Measurements from ENCODE around the gene DHX35. TPM values are rescaled to one million over a fixed set of nuclear protein-coding genes. Genes with fewer than 3 reads are reported as not detected.

DHX35 gene
- total and polyA plus RNA-seq, 2 of the 4 experiments (the other 2 are of a cell fraction): 9.1 to 13.5 TPM

GRCh38 chr20:38947931-38948362 is 14.2 kb upstream of the DHX35 start:
- no peak overlapping the region for H3K14ac ChIP-seq (replicated peaks; ENCODE audit: low read depth, low read length)
- H4K91ac ChIP-seq (ENCODE audit: insufficient read depth, low read depth, low read length): no peak overlapping the region
- no peaks in the 10 kb centered on the region for H3K4me1 ChIP-seq (ENCODE audit: control insufficient read depth, insufficient read depth, low read length)
- no peak for ATAC-seq (ENCODE audit: low read depth)
- dilution Hi-C loops (cut with HindIII; ENCODE audit: low sequenced_read_pairs, unreplicated experiment): no loop called here
- in situ Hi-C loops (cut with MboI; ENCODE audit: low sequenced_read_pairs): no loop called here
- no peak for TF ChIP-seq MXI1 (IDR thresholded peaks at IDR 0.05; ENCODE audit: borderline replicate concordance, low read depth, low read length)
- no peak for TF ChIP-seq MAZ (IDR thresholded peaks at IDR 0.05; ENCODE audit: borderline replicate concordance, low read depth, low read length)
- TF ChIP-seq RCOR1 (IDR thresholded peaks at IDR 0.05; ENCODE audit: insufficient replicate concordance, low read length): no peak
- no peak for TF ChIP-seq FOS (IDR thresholded peaks at IDR 0.05; ENCODE audit: low read depth, low read length)
- TF ChIP-seq CHD1 (IDR thresholded peaks at IDR 0.05; ENCODE audit: low read depth, low read length): no peak
- no peak for TF ChIP-seq MAFK (IDR thresholded peaks at IDR 0.05; ENCODE audit: low read depth, low read length)
- TF ChIP-seq CEBPB (IDR thresholded peaks at IDR 0.05; ENCODE audit: low read depth, low read length): no peak
- no peak for TF ChIP-seq RFX5 (IDR thresholded peaks at IDR 0.05; ENCODE audit: low read depth, low read length)
- no peak for TF ChIP-seq USF2 (IDR thresholded peaks at IDR 0.05; ENCODE audit: low read depth, low read length)
- TF ChIP-seq ELK1 (IDR thresholded peaks at IDR 0.05; ENCODE audit: borderline replicate concordance, low read depth, low read length): no peak
- no peak for TF ChIP-seq RAD21 (IDR thresholded peaks at IDR 0.05; ENCODE audit: low read length)
- no peak for TF ChIP-seq SMC3 (IDR thresholded peaks at IDR 0.05; ENCODE audit: low read depth, low read length)
- TF ChIP-seq NFE2L2 (IDR thresholded peaks at IDR 0.05; ENCODE audit: low read depth, low read length): no peak
- no peak for TF ChIP-seq BHLHE40 (IDR thresholded peaks at IDR 0.05; ENCODE audit: low read depth, low read length)
- no peak for TF ChIP-seq POLR2A (IDR thresholded peaks at IDR 0.05; ENCODE audit: low read depth, low read length)
- no peak for TF ChIP-seq CTCF (conservative IDR thresholded peaks at IDR 0.05; ENCODE audit: low read depth, low read length)
- H3K9me3 ChIP-seq (ENCODE audit: control insufficient read depth, insufficient read depth, low read length): no peaks in the 10 kb centered on the region
- DNase-seq: no peak
- H3K79me1 ChIP-seq (ENCODE audit: low read depth in 1 of 2, low read length in 2 of 2): peaks cover 36 to 37% of the 10 kb centered on the region in 2 experiments
- H2BK120ac ChIP-seq (ENCODE audit: low read depth, low read length): no peak overlapping the region
- no peak overlapping the region for H4K5ac ChIP-seq (ENCODE audit: low read depth, low read length)
- H3K9ac ChIP-seq (ENCODE audit: low read depth, low read length): no peak overlapping the region
- intact Hi-C loops (cut with micrococcal nuclease): no loop called here
- peaks cover 13% of the 10 kb centered on the region for H3K9me1 ChIP-seq (ENCODE audit: insufficient read depth, low read length)
- no peak overlapping the region for H3K23ac ChIP-seq (ENCODE audit: low read depth, low read length)
- peaks cover 12% of the 10 kb centered on the region for H3K36me3 ChIP-seq (ENCODE audit: control insufficient read depth, insufficient read depth, low read length)
- no peak overlapping the region for H3K4me3 ChIP-seq (ENCODE audit: insufficient read depth, low read depth, low read length)
- no peak overlapping the region for H3K27ac ChIP-seq (ENCODE audit: insufficient read depth, low read length)
- no peak overlapping the region for H3K4me2 ChIP-seq (ENCODE audit: low read depth, low read length)
- no peak overlapping the region for H2BK15ac ChIP-seq (ENCODE audit: low read depth, low read length)
- 75% methylated on average over 1 of the region's 7 CpGs; no CpG with 5 or more reads in 1 of the 2 experiments for WGBS, 2 experiments (ENCODE audit: extremely low coverage in 2 of 2, insufficient read length in 1 of 2)
- BruUV-seq (replicated peaks): no TSS peak
- no peak overlapping the region for H3K4ac ChIP-seq (ENCODE audit: low read depth, low read length)
- H2AK9ac ChIP-seq (replicated peaks; ENCODE audit: low read depth, low read length, poor library complexity): no peak overlapping the region
- H3K18ac ChIP-seq (ENCODE audit: low read depth, low read length): no peak overlapping the region
- POLR2A ChIA-PET (ENCODE audit: unreplicated experiment): no interaction called here
- H2AFZ ChIP-seq (replicated peaks; ENCODE audit: low read length, poor library complexity): no peak overlapping the region
- no peaks in the 10 kb centered on the region for H3K27me3 ChIP-seq (ENCODE audit: control insufficient read depth, insufficient read depth, low read length)
- H2BK20ac ChIP-seq (ENCODE audit: low read depth, low read length): no peak overlapping the region
- no peak overlapping the region for H4K8ac ChIP-seq (ENCODE audit: low read depth in 2 of 2, low read length in 2 of 2)
- CTCF ChIA-PET: interaction anchor here (0.5 kb wide), 1 partner anchor 107 kb away, joined by 4 read pairs; no protein-coding TSS in a partner anchor
- no peak overlapping the region for H3K56ac ChIP-seq (ENCODE audit: extremely low read depth, insufficient read depth, low read length)
- no peaks in the 10 kb centered on the region for H4K20me1 ChIP-seq (ENCODE audit: insufficient read depth, low read length)
- H2BK5ac ChIP-seq (ENCODE audit: low read depth, low read length, poor library complexity, severe bottlenecking): no peak overlapping the region
- H2AK5ac ChIP-seq (ENCODE audit: low read depth, low read length): no peak overlapping the region

Measured in IMR-90 (cell line).